ENCODE results near the gene MYH3. TPM values are rescaled to one million over a fixed set of nuclear protein-coding genes. Genes with fewer than 3 reads are reported as not detected.

MYH3 gene
- polyA plus RNA-seq, 1 donor from 2014 or later: 0.74 TPM

- Histone ChIP-seq H3K27ac (ENCODE audit: low read length) (no peak overlapping the region), H3F3A (ENCODE audit: insufficient read depth, low read length, poor library complexity, severe bottlenecking) (no peaks in the 10 kb centered on the region), H3K9ac (ENCODE audit: low read length) (no peak overlapping the region)
These were observed 28.4 kb downstream of the MYH3 start for GRCh38 chr17:10628756-10629155.

GRCh38 chr17:10626390-10626789 lies 30.7 kb downstream of the MYH3 start:
- no peaks in the 10 kb centered on the region for H3K36me3 ChIP-seq (ENCODE audit: insufficient read depth, low read length)
- no peaks in the 10 kb centered on the region for H4K20me1 ChIP-seq (ENCODE audit: insufficient read depth)
- H3K9ac ChIP-seq (ENCODE audit: low read length): no peak overlapping the region
- H3K9me3 ChIP-seq (ENCODE audit: low read length): no peaks in the 10 kb centered on the region
- no peaks in the 10 kb centered on the region for H3K27me3 ChIP-seq (ENCODE audit: insufficient read depth, low read depth, low read length)
- H3K9me2 ChIP-seq (ENCODE audit: insufficient read depth, low read length): no peaks in the 10 kb centered on the region
- H3F3A ChIP-seq (ENCODE audit: insufficient read depth, low read length, poor library complexity, severe bottlenecking): no peaks in the 10 kb centered on the region
- H2AFZ ChIP-seq (ENCODE audit: low read depth, low read length): no peak overlapping the region
- H3K4me3 ChIP-seq (ENCODE audit: low read length): no peak overlapping the region
- no peak overlapping the region for H3K27ac ChIP-seq (ENCODE audit: low read length)
- H3K4me2 ChIP-seq (ENCODE audit: low read length): no peak overlapping the region
- no peaks in the 10 kb centered on the region for H3K79me2 ChIP-seq (replicated peaks; ENCODE audit: insufficient read depth, low read length)
- TF ChIP-seq REST (IDR thresholded peaks at IDR 0.05; ENCODE audit: borderline replicate concordance) (no peak), SMC3 (conservative IDR thresholded peaks at IDR 0.05; ENCODE audit: poor library complexity) (no peak), RAD21 (conservative IDR thresholded peaks at IDR 0.05) (no peak), EP300 (conservative IDR thresholded peaks at IDR 0.05; ENCODE audit: poor library complexity, severe bottlenecking) (no peak), CTCF (IDR thresholded peaks at IDR 0.05; ENCODE audit: poor library complexity, severe bottlenecking) (no peak), EZH2 (IDR thresholded peaks at IDR 0.05; ENCODE audit: borderline replicate concordance, insufficient read depth, low read length, poor library complexity, severe bottlenecking) (no peak), TAF1 (IDR thresholded peaks at IDR 0.05; ENCODE audit: low read depth) (no peak), POLR2AphosphoS5 (IDR thresholded peaks at IDR 0.05) (no peak)

More at GRCh38 chr17:10628756-10629155, 28.4 kb downstream of the MYH3 start:
- Histone ChIP-seq H3K9me3 (ENCODE audit: low read length) (no peaks in the 10 kb centered on the region), H3K4me3 (ENCODE audit: low read length) (no peak overlapping the region), H3K9me2 (ENCODE audit: insufficient read depth, low read length) (no peaks in the 10 kb centered on the region), H3K27me3 (ENCODE audit: insufficient read depth, low read depth, low read length) (no peaks in the 10 kb centered on the region), H4K20me1 (ENCODE audit: insufficient read depth) (no peaks in the 10 kb centered on the region), H2AFZ (ENCODE audit: low read depth, low read length) (no peak overlapping the region), H3K4me2 (ENCODE audit: low read length) (no peak overlapping the region), H3K36me3 (ENCODE audit: insufficient read depth, low read length) (no peaks in the 10 kb centered on the region), H3K79me2 (replicated peaks; ENCODE audit: insufficient read depth, low read length) (no peaks in the 10 kb centered on the region)
- TF ChIP-seq EZH2 (IDR thresholded peaks at IDR 0.05; ENCODE audit: borderline replicate concordance, insufficient read depth, low read length, poor library complexity, severe bottlenecking) (no peak), SMC3 (conservative IDR thresholded peaks at IDR 0.05; ENCODE audit: poor library complexity) (no peak), CTCF (IDR thresholded peaks at IDR 0.05; ENCODE audit: poor library complexity, severe bottlenecking) (no peak), RAD21 (conservative IDR thresholded peaks at IDR 0.05) (no peak), POLR2AphosphoS5 (IDR thresholded peaks at IDR 0.05) (no peak), REST (IDR thresholded peaks at IDR 0.05; ENCODE audit: borderline replicate concordance) (no peak), TAF1 (IDR thresholded peaks at IDR 0.05; ENCODE audit: low read depth) (no peak)

Measured in neural cell (in vitro differentiated cells).